ENCODE data around the gene SLC30A7. TPM values are rescaled to one million over a fixed set of nuclear protein-coding genes. Genes with fewer than 3 reads are reported as not detected.

The SLC30A7 gene
- total RNA-seq, 4 donors from 2014 or later, result 16.1 to 21.6 (median 18.4) TPM

GRCh38 chr1:100869996-100870395 is 25.9 kb upstream of the SLC30A7 start:
- no peak for DNase-seq (ENCODE audit: low spot score in 2 of 2)
- no peak overlapping the region for H3K4me3 ChIP-seq (ENCODE audit: low read depth, poor library complexity, severe bottlenecking)
- 82 to 91% methylated on average over 2 of the region's 2 CpGs for WGBS, 2 donors
- TF ChIP-seq POLR2A (IDR thresholded peaks at IDR 0.05), result no peak
- TF ChIP-seq, protein P1, sequence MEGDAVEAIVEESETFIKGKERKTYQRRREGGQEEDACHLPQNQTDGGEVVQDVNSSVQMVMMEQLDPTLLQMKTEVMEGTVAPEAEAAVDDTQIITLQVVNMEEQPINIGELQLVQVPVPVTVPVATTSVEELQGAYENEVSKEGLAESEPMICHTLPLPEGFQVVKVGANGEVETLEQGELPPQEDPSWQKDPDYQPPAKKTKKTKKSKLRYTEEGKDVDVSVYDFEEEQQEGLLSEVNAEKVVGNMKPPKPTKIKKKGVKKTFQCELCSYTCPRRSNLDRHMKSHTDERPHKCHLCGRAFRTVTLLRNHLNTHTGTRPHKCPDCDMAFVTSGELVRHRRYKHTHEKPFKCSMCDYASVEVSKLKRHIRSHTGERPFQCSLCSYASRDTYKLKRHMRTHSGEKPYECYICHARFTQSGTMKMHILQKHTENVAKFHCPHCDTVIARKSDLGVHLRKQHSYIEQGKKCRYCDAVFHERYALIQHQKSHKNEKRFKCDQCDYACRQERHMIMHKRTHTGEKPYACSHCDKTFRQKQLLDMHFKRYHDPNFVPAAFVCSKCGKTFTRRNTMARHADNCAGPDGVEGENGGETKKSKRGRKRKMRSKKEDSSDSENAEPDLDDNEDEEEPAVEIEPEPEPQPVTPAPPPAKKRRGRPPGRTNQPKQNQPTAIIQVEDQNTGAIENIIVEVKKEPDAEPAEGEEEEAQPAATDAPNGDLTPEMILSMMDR (IDR thresholded peaks at IDR 0.05), result no peak
- intact Hi-C loops (cut with DNase I; ENCODE audit: low total_unique reads), result loop anchor here (10.0 kb wide), 1 partner anchor 405 kb away; no protein-coding TSS in a partner anchor

DNA sequence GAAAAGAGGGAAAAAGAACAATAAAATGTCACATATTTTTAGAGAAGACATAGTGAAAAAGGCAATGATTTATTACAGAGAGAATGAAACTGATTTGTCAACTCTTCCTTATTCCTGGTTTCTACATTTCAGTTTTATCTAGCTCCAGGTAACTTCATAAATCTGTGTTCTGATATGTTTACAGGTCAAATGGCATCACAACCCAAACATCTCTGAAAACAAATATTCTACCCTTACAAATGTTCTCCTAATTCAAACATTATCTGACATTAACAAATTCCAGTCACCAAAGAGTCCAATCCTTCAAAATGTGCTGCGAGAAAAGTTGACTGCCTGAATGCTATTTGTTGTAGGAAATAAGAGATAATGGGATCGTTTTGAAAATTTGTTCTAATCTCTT is 21.5 kb upstream of the SLC30A7 start:
- DNase-seq (ENCODE audit: low spot score in 2 of 2), result no peak
- H3K4me3 ChIP-seq (ENCODE audit: low read depth, poor library complexity, severe bottlenecking), result no peak overlapping the region
- WGBS, 2 donors, result 85 to 89% methylated on average over 2 of the region's 2 CpGs
- intact Hi-C loops (cut with DNase I; ENCODE audit: low total_unique reads), result no loop called here
- TF ChIP-seq, protein P1 (IDR thresholded peaks at IDR 0.05), result no peak
- TF ChIP-seq POLR2A (IDR thresholded peaks at IDR 0.05), result no peak

DNA sequence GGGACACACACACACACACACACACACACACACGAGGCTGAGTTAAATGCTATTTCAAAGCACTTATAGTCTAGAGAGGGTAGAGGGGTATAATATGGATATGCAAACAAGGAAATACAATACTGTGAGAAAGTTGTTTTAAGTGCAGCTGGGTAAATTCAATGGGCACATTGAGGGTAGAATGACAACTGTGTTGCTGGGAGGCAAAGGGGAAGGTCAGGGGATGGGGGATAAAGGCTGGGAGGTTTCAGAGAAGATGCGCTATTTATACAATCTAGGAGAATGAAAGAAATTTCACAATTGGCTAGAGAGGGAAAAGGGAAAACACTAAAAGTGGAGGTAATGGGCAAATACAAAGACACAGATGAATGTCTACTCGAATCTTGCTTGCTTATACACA is 20.7 kb upstream of the SLC30A7 start:
- 89 to 94% methylated on average over 3 of the region's 3 CpGs for WGBS, 2 donors
- H3K4me3 ChIP-seq (ENCODE audit: low read depth, poor library complexity, severe bottlenecking), result no peak overlapping the region
- no peak for DNase-seq (ENCODE audit: low spot score in 2 of 2)
- TF ChIP-seq, protein P1 (IDR thresholded peaks at IDR 0.05), result no peak
- TF ChIP-seq POLR2A (IDR thresholded peaks at IDR 0.05), result no peak
- intact Hi-C loops (cut with DNase I; ENCODE audit: low total_unique reads), result no loop called here

DNA sequence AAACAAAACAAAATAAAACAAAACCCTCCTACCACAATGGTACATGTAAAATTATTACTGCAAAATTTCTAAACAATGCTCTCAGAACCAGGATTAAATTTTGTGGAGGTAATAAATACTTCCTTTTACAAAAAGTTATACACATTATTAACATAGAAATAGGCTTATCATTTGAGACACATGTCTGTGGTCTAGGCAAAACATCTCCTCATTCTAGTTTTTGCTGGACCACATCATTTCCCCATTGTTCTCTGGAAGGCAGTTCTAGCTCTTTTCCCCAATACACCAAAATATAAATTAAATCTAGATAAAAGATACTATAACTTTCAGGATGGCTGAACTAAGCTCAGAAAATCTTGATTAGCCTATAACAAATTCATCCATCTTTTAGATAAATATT is 19.6 kb upstream of the SLC30A7 start:
- H3K4me3 ChIP-seq (ENCODE audit: low read depth, poor library complexity, severe bottlenecking), result no peak overlapping the region
- no peak for TF ChIP-seq POLR2A (IDR thresholded peaks at IDR 0.05)
- TF ChIP-seq, protein P1 (IDR thresholded peaks at IDR 0.05), result no peak
- intact Hi-C loops (cut with DNase I; ENCODE audit: low total_unique reads), result no loop called here
- DNase-seq (ENCODE audit: low spot score in 2 of 2), result no peak

- intact Hi-C loops (cut with DNase I; ENCODE audit: low total_unique reads), result no loop called here
- DNase-seq (ENCODE audit: low spot score in 2 of 2), result no peak
- TF ChIP-seq, protein P1 (IDR thresholded peaks at IDR 0.05), result no peak
- H3K4me3 ChIP-seq (ENCODE audit: low read depth, poor library complexity, severe bottlenecking), result no peak overlapping the region
Observed at GRCh38 chr1:100879422-100879821, 16.5 kb upstream of the SLC30A7 start.

DNA sequence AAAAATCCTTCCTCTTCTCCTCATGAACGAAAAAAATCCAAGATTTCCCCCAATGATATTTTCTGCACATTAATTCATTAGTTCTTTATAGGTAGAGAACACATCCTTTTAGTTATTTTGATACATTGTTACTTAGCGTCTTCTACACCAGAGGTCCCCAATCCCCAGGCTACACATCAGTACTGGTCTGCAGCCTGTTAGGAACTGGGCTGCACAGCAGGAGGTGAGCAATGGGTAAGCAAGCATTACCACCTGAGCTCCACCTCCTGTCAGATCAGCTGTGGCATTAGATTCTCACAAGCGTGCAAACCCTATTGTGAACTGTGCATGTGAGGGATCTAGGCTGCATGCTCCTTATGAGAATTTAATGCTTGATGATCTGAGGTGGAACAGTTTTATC is 14.2 kb upstream of the SLC30A7 start:
- TF ChIP-seq, protein P1 (IDR thresholded peaks at IDR 0.05), result no peak
- TF ChIP-seq POLR2A (IDR thresholded peaks at IDR 0.05), result no peak
- no peak for DNase-seq (ENCODE audit: low spot score in 2 of 2)
- H3K4me3 ChIP-seq (ENCODE audit: low read depth, poor library complexity, severe bottlenecking), result no peak overlapping the region
- WGBS, 2 donors, result 91 to 96% methylated on average over 3 of the region's 3 CpGs
- intact Hi-C loops (cut with DNase I; ENCODE audit: low total_unique reads), result no loop called here

Data from lower leg skin (tissue), 4 donors.